ENCODE results near the gene PLEKHA6.
A peak's percentile ranks its signal among the peaks of the same experiment; 100 is the strongest.

Gene PLEKHA6, protein sequence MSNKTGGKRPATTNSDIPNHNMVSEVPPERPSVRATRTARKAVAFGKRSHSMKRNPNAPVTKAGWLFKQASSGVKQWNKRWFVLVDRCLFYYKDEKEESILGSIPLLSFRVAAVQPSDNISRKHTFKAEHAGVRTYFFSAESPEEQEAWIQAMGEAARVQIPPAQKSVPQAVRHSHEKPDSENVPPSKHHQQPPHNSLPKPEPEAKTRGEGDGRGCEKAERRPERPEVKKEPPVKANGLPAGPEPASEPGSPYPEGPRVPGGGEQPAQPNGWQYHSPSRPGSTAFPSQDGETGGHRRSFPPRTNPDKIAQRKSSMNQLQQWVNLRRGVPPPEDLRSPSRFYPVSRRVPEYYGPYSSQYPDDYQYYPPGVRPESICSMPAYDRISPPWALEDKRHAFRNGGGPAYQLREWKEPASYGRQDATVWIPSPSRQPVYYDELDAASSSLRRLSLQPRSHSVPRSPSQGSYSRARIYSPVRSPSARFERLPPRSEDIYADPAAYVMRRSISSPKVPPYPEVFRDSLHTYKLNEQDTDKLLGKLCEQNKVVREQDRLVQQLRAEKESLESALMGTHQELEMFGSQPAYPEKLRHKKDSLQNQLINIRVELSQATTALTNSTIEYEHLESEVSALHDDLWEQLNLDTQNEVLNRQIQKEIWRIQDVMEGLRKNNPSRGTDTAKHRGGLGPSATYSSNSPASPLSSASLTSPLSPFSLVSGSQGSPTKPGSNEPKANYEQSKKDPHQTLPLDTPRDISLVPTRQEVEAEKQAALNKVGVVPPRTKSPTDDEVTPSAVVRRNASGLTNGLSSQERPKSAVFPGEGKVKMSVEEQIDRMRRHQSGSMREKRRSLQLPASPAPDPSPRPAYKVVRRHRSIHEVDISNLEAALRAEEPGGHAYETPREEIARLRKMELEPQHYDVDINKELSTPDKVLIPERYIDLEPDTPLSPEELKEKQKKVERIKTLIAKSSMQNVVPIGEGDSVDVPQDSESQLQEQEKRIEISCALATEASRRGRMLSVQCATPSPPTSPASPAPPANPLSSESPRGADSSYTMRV

DNA sequence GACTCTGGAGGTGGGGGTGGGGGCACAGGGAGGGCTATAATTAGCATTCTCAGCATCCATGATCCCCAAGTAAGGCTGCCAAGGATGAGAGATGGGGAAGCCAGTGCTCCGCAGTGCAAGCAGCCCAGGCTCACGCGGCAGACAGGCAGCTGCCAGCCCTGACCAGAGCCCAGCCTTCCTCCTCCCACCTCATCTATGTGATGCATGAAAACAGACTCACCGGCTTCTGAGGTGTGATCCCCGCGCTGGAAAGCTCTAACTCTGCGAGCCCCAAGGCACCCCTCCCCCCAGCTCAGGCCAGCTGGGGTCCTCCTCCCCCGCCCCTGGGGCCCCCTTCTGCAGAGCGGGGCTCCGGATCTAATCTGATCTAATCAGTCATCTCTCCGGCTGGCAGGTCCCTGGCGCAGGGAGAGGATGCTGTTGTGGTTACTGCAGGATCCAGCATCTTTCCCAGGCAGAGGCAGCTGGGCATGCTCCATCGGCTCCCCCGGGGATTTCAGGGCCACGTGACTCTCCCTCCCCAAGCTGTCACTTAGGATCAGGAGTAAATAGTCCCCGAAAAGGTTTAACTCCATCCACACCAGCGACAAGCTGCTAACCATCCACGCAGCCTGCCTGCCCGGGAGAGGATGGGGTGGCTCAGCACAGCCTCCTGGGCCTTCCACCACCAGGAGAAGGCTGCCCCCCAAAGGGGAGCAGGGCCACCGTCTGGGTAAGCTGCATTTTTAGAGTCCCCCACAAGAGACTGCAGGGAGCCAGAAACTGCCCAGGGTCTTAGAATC, at the start of gene PLEKHA6:
TSS of gene PLEKHA6 (minus strand) at position 456 of the 782 bp plus-strand sequence. CDS start 86,202 bp downstream, outside the sequence.
- no peak for DNase-seq

- no peak for DNase-seq
Measured at GRCh38 chr1:204409123-204409522, 49.4 kb upstream of the PLEKHA6 start.

DNA sequence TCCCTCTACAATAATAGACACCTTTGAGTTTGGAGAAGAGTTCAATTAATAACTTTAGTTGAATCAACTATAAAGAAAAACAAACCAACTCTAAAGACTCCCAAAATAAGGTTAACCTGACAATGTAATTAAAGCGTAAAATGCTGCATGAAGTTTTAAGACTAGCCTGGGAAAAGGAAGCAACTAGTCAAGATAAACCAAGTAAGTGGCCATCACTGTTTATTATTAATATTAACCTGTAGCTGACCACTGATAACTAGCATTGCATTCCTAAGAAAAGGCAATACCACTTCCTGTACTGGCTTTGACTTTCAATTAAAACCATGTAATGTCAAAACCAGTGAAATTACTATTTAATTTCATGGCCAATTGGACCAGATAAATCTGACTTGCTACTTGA, 48.9 kb upstream of the PLEKHA6 start:
- DNase-seq = no peak

DNA sequence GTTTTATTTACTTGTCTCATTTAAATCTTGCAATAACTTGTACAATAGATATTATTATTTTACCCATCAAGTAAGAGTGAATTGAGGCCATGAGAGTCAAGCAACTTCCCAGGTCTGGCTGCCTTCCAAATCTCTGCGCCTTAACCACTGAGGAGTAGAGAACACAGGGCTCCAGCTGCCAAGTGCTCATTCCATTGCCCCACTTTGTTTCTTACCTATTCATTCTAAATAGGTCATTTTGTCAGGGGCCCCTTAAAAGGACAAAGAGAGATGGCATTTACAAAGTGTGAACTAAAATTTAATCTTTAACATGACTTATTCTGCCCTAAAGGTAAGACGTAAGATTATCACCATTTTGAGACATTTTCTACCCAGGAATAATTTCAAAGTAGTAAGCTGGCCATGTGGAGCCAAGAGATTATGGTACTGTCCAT, 48.4 kb upstream of the PLEKHA6 start:
- DNase-seq = no peak

- no peak for DNase-seq
Measured at GRCh38 chr1:204407295-204407971, 47.7 kb upstream of the PLEKHA6 start.

GRCh38 chr1:204406621-204407020, 46.9 kb upstream of the PLEKHA6 start:
- no peak for DNase-seq

DNA sequence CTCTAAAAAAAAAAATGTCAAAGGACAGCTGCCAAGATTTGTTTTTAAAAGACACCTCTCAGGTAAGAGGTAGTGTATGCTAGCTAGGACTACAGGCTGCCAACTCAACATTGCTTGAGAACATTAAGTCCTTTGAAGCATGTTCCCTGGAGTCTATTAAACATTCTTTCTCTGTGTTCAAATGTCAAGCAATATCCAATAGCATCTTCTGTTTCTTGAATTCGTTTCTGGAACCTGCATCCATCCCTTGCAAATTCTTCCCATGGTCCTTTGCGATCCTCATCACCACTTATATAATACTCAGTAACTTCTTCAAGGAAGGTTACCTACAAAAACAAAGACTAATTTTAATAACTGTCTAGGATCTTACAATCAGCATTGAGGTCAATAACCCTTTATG, 46.3 kb upstream of the PLEKHA6 start:
- DNase-seq = no peak

DNA sequence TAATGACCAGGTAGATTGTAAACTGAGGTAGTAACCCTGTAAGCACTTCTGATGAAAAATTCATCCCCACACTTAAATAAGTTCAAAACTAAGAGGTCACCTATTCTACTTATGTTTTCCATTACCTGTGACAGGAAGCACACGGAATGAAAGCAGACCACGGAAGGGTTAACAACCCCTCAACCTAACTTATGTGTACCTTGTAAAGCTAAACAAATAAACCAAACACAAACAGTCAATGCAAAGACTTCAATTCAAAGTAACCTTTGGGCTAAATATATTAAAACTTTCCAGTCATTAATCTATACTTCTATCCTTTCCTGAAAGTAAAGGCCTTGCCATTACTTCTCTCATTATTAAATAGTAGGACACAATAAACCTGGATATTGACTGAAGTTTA, 44.9 kb upstream of the PLEKHA6 start:
- DNase-seq = no peak

- no peak for DNase-seq
Measured at GRCh38 chr1:204402391-204402790, 42.7 kb upstream of the PLEKHA6 start.

- DNase-seq = no peak
Measured at GRCh38 chr1:204401730-204402129, 42.0 kb upstream of the PLEKHA6 start.

- DNase-seq = no peak
Measured at GRCh38 chr1:204400882-204401510, 41.3 kb upstream of the PLEKHA6 start.

DNA sequence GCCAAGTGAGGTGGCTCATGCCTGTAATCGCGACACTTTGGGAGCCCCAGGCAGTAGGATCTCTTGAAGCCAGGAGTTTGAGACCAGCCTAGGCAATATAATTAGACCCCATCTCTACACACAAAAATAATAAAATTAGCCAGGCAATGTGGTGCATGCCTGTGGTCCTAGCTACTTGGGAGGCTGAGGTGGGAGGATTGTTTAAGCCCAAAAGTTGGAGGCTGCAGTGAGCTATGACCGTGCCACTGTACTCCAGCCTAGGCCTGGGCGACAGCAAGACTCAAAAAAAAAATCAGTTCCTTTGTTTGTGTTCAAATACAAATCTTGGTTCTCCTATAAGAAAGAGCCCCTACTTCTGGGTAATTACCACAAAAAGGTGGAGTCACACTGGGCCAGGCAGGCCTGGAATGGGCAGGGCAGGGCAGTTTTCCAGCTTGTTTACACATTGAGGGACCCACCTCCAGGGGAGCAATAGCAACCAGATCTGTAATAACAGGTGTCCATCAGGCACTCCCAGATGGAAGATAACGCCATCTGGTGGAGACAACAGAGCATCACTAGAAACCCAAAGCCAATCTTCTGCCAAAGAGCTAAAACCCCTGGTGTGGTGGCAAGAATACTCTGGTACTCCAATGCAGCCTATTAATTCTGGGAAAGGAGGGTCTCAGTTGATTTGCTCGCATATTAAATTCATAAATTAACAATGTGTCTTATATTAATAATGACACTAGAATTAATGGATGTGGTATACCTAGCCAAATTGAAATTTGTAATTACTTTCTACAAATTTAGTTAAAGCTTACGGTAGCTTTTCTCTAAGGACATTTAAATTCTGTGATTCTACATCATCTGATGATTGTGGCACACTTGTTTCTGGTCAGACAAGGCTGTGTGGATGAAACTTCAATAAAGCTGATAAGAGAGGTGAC, 38.7 kb upstream of the PLEKHA6 start:
- DNase-seq = peak; percentile 15

- DNase-seq = no peak
Measured at GRCh38 chr1:204396015-204396583, 36.4 kb upstream of the PLEKHA6 start.

DNA sequence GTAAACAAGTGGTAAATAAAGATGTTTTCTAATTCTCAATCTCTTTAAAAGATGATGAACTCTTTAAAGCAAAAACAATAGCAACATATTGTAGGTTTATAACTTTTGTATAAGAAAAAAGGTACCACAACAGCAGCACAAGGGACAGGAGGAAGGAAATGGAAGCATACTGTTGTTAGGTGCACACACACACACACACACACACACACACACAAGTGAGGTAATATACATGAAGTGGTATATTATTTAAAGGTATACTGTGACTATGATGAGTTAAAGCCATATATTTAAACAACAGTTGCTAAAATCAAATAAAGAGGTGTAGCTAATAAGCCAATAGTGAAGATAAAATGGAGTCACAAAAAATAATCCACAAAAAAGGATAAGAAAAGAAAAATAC, 31.9 kb upstream of the PLEKHA6 start:
- DNase-seq = no peak

DNA sequence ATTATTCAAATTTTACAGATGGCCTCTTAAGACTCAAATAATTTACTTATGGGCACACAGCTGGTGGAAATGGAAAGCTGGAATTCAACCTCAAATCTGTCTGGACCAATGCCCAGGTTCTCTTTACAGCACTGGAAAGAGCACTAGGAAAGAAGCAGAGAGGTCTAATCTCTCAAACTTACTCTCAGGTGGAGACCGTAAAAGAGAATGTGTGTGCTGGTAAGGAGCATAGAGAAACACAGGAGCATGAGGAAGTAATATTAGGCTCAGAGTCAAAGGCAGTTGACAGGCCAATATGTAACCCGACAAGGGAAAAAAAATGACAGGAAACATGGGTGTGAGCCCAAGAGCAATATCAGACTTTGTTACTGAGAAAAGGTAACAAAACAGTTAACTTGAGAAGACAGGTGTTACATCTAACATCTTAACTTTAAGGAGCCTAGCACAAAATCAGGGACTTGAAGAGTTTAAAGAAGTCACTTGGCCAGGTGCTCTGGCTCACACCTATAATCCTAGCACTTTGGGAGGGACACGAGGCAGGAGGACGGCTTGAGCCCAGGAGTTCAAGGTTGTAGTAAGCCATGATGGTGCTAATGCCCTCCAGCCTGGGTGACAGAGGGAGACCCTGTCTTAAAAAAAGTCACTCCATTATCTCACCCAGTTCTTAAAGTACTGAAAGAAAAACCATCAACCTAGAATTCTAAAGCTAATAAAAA, 31.2 kb upstream of the PLEKHA6 start:
- DNase-seq = no peak

- DNase-seq = no peak
Measured at GRCh38 chr1:204385727-204386126, 26.0 kb upstream of the PLEKHA6 start.

GRCh38 chr1:204384636-204385352, 25.1 kb upstream of the PLEKHA6 start:
- no peak for DNase-seq

DNA sequence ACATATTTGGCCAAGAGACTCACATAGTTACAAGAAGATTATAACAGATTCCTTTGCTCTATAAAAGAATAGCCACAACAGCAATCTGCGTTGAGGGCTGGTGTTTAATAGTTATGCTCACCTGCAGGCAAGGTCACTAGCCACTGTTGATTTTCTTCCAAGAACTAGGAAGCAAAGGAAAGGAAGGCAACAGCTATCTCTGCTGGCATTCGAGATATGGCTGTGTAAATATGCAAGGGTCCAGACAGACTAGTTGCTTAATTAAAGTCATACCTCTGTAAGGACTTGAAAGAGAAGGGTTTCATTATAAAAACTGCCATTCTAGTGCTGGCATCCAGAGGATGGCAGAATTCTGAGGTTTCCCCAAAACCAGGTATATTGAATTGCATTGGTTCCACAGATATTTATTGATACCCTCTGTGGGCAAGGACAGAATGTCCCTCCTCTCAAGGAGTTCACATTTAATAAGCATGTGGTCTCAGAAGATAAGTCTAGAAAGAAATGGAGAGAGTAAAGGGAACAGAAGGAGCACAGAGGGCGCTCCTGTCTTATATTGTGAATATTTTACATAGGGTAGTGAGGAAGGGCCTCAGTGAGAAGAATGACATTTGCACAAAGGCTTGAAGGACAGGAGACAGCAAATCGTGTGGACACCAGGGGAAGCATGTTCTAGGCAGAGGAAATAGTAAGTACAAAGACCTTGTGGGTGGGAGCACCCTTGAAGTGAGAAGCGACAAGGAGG, 23.6 kb upstream of the PLEKHA6 start:
- no peak for DNase-seq

All from stimulated activated naive CD4-positive, alpha-beta T cell treated with Interleukin-2 at 50 U/mL for 16 hours (primary cell).